ENCODE results near the gene WTAP.

Gene WTAP

DNA sequence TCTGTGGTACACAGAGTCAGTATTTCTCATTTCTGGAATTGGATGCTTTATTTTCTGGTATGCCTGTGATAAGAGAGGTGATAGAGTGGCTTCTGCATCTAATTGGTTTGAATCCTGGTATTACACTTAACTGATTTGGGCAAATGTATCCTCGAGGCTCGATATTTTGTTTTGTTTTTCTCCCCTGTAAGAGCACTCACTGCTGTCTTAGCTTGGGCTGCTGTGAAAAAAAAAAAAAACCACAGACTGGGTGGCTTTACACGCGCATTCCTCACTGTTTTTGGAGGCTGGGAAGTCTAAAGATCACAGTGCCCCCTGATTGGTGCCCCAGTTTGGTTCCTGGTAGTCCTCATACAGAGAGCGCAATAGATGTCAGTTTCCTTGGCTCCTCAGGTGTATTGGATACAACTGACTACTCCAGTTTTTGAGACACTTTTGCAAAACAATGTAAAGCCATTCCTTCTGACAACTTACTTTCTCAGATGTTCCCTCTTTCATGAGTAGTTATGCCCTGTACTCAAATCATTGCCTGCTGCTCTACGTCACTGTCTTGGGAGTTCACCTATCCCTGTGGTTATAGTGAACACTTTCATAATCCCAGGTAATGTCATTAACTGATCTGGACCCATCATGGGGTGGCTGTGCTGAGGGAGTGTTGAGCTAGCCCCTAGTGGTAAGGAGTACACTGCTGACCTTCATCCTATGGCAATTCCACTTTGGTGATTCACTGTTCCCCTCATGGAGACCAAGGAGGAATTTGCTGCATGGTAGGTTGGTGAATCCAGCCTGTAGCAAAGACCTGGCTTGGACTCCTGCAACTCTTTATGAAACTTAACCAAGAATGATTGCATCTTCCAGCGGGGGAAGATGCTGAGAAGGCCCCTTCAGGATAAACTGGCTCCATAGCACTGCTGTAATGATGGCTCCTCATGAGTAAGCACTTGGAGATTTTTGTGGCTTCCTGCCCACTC lies 31.0 kb downstream of the WTAP start:
- DNase-seq, result no peak
- intact Hi-C loops (cut with DNase I), result no loop called here

DNA sequence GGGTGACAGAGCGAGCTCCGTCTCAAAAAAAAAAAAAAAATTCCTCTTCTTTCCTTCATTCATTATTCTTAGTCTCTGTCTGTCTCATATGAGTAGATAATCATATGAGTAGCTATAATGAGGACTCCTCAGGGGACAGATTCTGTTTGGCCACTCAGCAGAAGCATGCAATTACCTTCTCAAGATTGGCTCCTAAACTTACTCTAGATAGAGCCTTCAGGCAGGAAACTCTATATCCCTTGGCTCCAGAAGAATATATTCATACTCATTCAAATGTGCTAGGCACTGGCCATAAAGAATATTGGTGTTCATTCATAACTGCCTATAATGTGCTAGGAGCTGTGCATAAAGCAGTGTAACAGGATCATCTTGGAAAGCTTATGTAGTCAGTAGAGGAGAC lies 32.3 kb downstream of the WTAP start:
- intact Hi-C loops (cut with DNase I), result loop anchor here (2.0 kb wide), 1 partner anchor 29 kb away; the partner anchor contains the start of gene TCP1
- no peak for DNase-seq

GRCh38 chr6:159760602-159761057 lies 33.3 kb downstream of the WTAP start:
- intact Hi-C loops (cut with DNase I), result loop anchor here (1.0 to 2.0 kb wide), 2 partner anchors 28 to 33 kb away; partner anchors contain the start of genes TCP1 and WTAP
- DNase-seq, result no peak

GRCh38 chr6:159761129-159761872 lies 34.0 kb downstream of the WTAP start:
- intact Hi-C loops (cut with DNase I), result loop anchor here (1.0 to 2.0 kb wide), 2 partner anchors 28 to 34 kb away; partner anchors contain the start of genes TCP1 and WTAP
- peak in 8 of 10 donors; percentile 8 to 83 (median 22) for DNase-seq

DNA sequence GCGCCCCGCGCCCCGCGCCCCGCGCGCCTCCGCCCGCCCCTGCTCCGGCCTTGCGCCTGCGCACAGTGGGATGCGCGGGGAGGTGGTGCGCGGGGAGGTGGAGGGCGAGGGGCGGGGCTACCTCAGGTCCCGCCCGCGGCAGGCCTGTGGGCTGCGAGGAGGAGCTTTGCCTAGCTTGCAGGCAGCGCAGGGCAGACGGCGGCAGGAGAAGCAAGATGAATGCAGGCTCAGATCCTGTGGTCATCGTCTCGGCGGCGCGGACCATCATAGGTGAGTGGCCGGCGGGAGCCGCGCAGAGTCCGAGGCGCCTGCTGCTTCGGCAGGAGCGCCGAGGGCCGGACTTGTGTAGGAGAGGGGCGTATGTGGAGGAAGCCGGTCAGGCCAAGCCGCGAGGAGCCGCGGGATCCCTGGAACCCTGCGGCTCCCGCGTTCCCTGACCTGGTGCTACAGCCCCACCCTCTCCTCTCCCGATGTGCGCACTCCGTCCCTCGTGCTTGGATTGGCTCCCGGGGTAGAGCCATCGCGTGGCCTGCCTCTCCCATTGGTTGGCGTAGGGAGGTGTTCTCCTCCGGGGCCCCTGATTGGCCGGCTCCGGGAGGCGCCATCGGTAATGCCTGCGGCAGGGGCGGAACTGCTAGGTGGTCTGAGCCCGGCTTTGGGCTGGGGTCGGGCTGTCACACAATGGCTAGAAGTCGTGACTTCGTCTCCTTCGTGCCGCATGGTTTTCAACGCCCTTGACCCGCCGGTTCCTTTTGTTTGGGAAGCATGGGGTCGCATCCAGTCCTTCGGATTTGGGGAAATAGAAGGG lies 34.8 kb downstream of the WTAP start, which contains the start of gene ACAT2:
Gene ACAT2 (plus strand): TSS at position 173 of the 808 bp plus-strand sequence. CDS start 43 bp downstream, at position 216.
- DNase-seq, result peak; percentile 97 to 100 (median 99)
- intact Hi-C loops (cut with DNase I), result loop anchor here (1.0 to 2.0 kb wide), 3 partner anchors 27 to 69 kb away; partner anchors contain the start of genes SOD2, TCP1 and WTAP

DNA sequence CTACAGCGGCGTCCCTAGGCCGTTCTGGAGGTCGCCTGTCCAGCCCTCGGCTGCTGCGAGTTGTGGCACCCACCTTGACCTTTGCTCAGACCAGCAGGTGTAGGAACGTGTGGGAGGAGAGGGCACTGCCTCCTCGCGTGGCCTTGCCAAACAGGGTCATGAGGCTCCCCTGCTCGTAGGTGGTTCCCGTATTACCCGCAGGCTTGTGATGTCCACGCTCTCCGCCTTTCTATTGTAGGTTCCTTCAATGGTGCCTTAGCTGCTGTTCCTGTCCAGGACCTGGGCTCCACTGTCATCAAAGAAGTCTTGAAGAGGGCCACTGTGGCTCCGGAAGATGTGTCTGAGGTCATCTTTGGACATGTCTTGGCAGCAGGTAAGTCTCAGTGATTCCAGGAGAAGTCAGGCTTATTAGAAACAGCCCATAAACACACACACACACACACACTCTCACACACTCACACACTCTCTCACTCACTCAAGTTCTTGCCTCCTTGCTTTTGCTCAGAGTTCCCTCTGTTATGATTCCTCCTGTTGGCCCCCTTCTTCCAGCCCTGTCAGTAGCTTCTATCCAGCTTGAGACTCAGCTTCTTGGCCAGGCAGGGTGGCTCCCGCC lies 35.5 kb downstream of the WTAP start:
- intact Hi-C loops (cut with DNase I), result loop anchor here (2.0 kb wide), 1 partner anchor 70 kb away; the partner anchor contains the start of gene SOD2
- DNase-seq, result peak in 3 of 10 donors; percentile 18 to 81 (median 19)

GRCh38 chr6:159766906-159767305 lies 39.6 kb downstream of the WTAP start:
- intact Hi-C loops (cut with DNase I), result no loop called here
- DNase-seq, result no peak

GRCh38 chr6:159769470-159769869 lies 42.2 kb downstream of the WTAP start:
- intact Hi-C loops (cut with DNase I), result no loop called here
- DNase-seq, result no peak

- intact Hi-C loops (cut with DNase I), result no loop called here
- DNase-seq, result no peak
These were observed 44.9 kb downstream of the WTAP start for GRCh38 chr6:159772196-159772595.

DNA sequence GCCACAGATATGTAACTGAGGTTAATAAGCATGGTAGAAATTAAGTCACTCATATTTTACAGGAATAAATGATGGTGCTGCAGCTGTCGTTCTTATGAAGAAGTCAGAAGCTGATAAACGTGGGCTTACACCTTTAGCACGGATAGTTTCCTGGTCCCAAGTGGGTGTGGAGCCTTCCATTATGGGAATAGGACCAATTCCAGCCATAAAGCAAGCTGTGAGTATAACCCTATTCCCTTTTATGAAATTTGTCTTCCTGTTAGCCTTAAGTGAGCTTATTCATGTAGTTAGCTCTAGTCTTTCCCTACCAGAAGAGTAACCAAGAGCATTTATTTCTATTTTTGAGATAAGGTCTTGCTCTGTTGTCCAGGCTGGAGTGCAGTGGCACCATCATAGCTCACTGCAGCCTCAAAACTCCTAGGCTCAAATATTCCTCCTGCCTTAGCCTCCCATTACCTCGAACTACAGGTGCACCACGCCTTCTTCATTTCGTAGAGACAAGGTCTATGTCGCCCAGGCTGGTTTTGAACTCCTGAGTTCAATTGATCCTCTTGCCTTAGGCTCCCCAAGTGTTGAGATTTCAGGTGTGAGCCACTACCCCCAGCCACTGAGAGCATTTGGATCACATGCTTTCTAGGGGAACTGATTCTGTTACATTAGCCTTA lies 50.1 kb downstream of the WTAP start:
- no peak for DNase-seq
- intact Hi-C loops (cut with DNase I), result no loop called here

GRCh38 chr6:159778131-159778530 lies 50.8 kb downstream of the WTAP start:
- intact Hi-C loops (cut with DNase I), result no loop called here
- DNase-seq, result no peak

- no peak for DNase-seq
- intact Hi-C loops (cut with DNase I), result no loop called here
These were observed 51.3 kb downstream of the WTAP start for GRCh38 chr6:159778542-159779103.

DNA sequence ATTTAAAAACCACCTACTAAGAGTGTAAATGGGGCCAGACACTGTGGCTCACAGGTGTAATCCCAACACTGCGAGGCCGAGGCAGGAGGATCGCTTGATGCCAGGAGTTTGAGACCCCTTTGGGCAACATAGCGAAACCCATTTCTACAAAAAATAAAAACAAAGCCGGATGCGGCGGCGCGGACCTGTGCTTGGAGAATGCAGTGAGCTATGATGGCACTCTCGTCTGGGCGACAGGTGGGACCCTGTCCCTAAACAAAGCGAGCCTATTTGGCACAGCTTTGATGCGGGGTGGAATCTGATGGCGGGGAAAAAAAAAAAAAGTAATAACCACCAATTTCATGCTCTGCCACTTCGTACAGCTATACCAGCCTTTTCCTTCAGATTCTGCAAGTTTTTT lies 61.0 kb downstream of the WTAP start:
- DNase-seq, result peak in 1 of 10 donors; percentile 74
- intact Hi-C loops (cut with DNase I), result loop anchor here (2.0 to 5.0 kb wide), 2 partner anchors 27 to 179 kb away; partner anchors contain the start of gene IGF2R

DNA sequence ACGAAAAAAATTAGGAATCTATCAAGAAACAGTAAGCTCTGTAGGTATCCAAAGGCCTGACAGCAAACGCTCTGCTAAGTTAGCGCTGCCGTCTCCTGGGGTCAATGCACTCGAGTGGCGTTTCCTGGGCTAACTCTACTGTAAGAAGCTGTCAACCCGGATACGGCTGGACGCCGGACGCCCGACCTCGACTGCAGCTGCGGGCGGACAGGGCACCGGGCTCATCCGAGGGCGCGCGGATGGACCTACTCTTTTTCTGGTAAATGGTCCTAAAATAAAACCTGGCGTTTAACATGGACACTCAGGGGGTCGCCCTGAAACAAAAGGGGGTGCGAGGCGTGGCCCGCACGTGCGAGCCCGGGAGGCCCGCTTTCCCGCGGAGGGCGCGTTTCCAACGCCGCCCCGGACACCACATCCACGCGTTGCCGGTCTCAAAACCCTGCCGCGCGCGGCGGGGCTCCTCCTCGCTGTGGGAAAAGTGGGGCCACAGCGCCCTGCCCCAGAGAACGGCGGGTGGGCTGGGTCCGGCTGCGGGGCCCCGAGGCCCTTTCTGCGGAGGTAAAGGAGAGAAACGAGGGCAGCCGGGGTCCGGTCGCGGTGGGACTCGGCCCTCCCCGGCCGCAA lies 61.6 kb downstream of the WTAP start:
- DNase-seq, result peak in 3 of 10 donors; percentile 19 to 86 (median 69)
- intact Hi-C loops (cut with DNase I), result loop anchor here (2.0 to 5.0 kb wide), 2 partner anchors 28 to 178 kb away; partner anchors contain the start of gene IGF2R

DNA sequence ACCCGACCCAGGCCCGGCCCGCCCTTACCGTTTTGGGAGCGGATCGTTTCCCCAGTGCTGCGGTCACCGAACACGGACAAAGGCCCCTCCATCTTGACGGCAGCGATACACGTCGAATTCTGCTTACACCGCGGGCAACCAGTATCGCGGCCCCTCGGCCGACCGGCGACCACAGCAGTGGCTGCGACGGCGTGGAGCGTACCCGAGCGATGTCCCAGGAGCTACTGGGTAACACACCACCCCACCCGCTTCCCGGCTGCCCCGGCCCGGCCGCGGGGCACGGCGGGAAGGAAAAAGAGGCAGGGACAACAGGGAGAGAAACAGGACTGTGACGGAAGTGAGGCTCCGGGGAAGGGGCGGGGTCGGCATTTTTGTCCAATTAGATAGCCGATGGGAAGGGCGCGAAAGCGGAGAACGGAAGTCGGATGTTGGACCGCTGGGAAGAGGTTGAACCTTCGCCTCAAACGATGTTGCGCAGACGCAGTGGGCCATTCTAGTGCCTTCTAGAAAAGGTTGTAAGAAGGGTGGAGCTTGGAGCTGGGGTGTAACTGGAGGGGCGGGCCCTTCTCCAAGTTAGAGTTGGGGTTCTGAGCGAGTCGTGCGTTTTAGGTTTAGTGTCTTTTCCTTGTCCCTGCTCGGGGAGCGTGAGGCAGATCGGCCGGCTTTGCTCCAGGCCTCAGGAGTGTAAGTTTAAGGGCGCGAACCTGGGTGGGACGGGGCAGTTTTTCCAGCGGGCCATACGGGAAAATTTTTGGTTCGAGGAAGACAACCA lies 62.3 kb downstream of the WTAP start, which contains the start of gene TCP1:
Gene TCP1 (minus strand): TSS at position 226 of the 772 bp plus-strand sequence. CDS start 134 bp downstream, at position 92.
- DNase-seq, result peak; percentile 98 to 100 (median 99)
- intact Hi-C loops (cut with DNase I), result loop anchor here (2.0 to 5.0 kb wide), 4 partner anchors 29 to 178 kb away; partner anchors contain the start of genes IGF2R, SOD2 and WTAP

DNA sequence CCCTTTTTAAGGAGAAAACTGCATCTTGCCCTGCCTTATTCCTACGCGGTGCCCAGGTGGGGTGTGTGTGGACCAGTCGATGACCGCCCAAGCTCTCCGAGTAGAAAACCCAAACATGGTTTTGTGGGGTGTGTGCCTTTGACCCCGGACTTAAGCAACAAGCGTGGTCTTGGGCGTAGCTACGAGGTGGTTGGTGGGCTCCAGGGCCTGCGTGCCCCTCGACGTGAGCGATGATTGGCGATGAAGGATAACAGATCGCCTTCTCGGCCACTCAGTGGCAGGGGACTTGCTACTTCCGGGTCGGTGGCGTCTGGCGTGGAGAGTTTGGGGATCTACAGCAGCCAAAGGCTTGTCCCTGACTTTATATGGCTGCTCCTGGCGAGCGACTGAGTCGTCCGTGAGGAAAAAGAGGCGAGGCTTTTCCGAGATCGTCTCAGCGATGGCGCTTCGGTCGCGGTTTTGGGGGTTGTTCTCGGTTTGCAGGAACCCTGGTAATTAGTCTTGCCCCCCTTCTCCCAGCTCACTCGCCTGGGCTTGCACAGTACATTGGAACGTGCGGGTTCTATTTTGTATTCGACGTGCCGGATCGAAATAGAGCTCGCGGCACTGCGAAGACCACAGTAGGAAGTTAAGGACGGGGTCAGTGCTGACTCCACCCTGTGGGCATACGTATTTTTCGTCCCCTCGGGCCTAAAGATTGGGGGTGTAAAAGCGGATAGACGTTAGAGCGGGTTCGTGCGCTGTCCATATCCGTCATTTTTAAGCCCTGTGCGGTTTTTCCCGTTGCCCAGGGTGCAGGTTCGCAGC lies 63.0 kb downstream of the WTAP start, which contains the start of gene MRPL18:
Gene MRPL18 (plus strand): TSS at position 319 of the 807 bp plus-strand sequence. CDS start 121 bp downstream, at position 440.
- peak; percentile 85 to 99 (median 96) for DNase-seq
- intact Hi-C loops (cut with DNase I), result loop anchor here (2.0 to 5.0 kb wide), 2 partner anchors 64 to 98 kb away; partner anchors contain the start of genes SOD2 and WTAP
